SU-DHL-6 (cell line): ENCODE measurements around the gene B4GALNT4.

ENCODE experiments used
- EZH2phosphoT487 ChIP-seq: fragments of 200-600 bp; sonication (generic), shearing (Covaris generic); conservative IDR thresholded peaks from 2 replicates; pipeline ENCODE4 v1.6.1; 2018; ENCODE audit warnings: mild to moderate bottlenecking, antibody characterized with exemption, low read length, moderate library complexity, mixed read lengths
- TF ChIP-seq, protein P1 (sequence below): fragments of 200-600 bp; sonication (generic); IDR thresholded peaks from one replicate; pipeline ENCODE4 v1.5.1; 2017; ENCODE audit warnings: antibody characterized with exemption, mild to moderate bottlenecking, low read length, moderate library complexity; ENCODE audit not compliant: insufficient read depth, poor library complexity, severe bottlenecking

DNA sequence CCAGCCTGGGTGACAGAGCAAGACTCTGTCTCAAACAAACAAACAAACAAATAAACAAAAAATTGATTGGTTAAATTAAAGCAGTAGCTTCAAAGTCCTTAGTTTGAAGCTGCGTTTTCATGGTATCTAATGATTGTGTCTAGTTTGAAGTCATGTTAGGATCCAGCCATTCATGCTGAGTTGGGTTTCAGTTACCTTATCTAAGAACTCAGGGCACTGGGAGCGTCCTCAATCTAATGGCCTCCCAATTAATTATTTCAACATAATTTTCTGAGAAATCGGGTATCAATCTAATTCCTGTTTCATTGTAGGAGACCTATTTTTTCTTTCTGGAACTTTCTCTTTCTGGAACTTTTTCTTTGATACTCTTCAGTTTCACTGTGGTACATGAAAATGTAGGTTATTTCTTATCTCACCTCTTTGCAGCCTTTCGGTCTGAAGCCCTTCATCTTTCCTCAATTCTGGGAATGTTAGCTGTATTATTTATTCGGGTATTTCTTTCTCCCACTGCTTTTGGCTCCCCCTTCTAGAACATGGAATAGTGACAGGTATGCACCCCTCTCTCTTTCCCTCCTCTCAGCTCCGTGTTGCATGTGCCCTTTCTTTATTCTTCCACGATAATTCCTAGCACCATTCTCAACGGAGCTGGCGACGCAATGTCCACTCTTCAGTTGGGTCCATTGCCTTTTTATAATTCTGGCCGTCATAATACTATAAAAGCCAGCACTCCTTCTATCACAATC lies 24.3 kb upstream of the B4GALNT4 start:
- TF ChIP-seq, protein P1, sequence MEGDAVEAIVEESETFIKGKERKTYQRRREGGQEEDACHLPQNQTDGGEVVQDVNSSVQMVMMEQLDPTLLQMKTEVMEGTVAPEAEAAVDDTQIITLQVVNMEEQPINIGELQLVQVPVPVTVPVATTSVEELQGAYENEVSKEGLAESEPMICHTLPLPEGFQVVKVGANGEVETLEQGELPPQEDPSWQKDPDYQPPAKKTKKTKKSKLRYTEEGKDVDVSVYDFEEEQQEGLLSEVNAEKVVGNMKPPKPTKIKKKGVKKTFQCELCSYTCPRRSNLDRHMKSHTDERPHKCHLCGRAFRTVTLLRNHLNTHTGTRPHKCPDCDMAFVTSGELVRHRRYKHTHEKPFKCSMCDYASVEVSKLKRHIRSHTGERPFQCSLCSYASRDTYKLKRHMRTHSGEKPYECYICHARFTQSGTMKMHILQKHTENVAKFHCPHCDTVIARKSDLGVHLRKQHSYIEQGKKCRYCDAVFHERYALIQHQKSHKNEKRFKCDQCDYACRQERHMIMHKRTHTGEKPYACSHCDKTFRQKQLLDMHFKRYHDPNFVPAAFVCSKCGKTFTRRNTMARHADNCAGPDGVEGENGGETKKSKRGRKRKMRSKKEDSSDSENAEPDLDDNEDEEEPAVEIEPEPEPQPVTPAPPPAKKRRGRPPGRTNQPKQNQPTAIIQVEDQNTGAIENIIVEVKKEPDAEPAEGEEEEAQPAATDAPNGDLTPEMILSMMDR, result no peak
- no peak for TF ChIP-seq EZH2phosphoT487
